ENCODE results near the gene ROGDI. TPM values are rescaled to one million over a fixed set of nuclear protein-coding genes. Genes with fewer than 3 reads are reported as not detected.
A peak's percentile ranks its signal among the peaks of the same experiment; 100 is the strongest.

Gene ROGDI
- total RNA-seq, 3 donors from 2014 or later (not counting 1 experiment from before 2014, with no cell fraction given), result 6.6 to 15.5 (median 7.5) TPM

DNA sequence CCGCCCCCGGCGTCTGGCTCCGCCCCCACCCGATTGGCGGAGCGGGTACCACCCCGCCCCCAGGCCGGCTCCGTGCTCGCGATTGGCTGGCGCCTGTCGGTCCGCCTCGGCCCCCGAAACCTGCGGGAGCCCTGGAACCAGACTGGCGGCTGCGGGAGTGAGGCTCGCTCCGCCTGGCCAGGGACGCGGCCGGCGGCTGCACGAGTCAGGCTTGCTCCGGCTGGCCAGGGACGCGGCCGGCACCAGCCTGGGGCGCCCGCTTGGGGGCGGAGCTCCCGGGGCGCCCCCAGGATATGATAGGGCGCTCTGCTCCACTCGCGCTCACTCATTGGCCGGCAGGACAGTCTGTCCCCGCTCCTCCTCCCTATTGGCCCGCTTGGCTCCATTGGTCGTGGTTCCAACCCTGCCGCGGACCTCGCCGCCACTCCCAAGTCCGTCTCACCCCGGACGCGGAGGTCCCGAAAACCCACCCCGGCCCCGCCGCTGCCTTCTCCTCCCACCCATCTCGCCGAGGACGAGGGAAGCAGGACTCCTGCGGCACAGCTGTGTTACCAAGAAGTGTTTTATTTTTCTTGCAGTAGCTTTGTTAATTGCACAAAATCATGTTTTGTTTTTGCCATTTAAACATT, 340 bp upstream of the ROGDI start:
- peaks cover 5% of the 10 kb centered on the region for H3K36me3 Mint-ChIP-seq
- peak overlapping the region; percentile 82 for H3K4me3 Mint-ChIP-seq
- TF ChIP-seq, protein P1, sequence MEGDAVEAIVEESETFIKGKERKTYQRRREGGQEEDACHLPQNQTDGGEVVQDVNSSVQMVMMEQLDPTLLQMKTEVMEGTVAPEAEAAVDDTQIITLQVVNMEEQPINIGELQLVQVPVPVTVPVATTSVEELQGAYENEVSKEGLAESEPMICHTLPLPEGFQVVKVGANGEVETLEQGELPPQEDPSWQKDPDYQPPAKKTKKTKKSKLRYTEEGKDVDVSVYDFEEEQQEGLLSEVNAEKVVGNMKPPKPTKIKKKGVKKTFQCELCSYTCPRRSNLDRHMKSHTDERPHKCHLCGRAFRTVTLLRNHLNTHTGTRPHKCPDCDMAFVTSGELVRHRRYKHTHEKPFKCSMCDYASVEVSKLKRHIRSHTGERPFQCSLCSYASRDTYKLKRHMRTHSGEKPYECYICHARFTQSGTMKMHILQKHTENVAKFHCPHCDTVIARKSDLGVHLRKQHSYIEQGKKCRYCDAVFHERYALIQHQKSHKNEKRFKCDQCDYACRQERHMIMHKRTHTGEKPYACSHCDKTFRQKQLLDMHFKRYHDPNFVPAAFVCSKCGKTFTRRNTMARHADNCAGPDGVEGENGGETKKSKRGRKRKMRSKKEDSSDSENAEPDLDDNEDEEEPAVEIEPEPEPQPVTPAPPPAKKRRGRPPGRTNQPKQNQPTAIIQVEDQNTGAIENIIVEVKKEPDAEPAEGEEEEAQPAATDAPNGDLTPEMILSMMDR (IDR thresholded peaks at IDR 0.05), result no peak
- Histone ChIP-seq H3K36me3 (ENCODE audit: control insufficient read depth, insufficient read depth, low read length) (peaks cover 11% of the 10 kb centered on the region), H3K4me1 (ENCODE audit: control insufficient read depth, insufficient read depth, low read length) (peaks cover 27% of the 10 kb centered on the region), H3K9me3 (ENCODE audit: control insufficient read depth, insufficient read depth, low read length) (no peaks in the 10 kb centered on the region), H3K27me3 (ENCODE audit: control insufficient read depth, insufficient read depth, low read length) (no peaks in the 10 kb centered on the region), H3K27ac (ENCODE audit: low read length) (peak overlapping the region; percentile 58), H3K4me3 (ENCODE audit: low read length) (peak overlapping the region; percentile 35)
- H3K27me3 Mint-ChIP-seq (ENCODE audit: low read depth in 2 of 2), result no peaks in the 10 kb centered on the region
- ATAC-seq (peak; percentile 93 to 97 (median 94)), DNase-seq (peak; percentile 91)
- under 1% methylated on average over 59 of the region's 59 CpGs for WGBS (ENCODE audit: insufficient coverage)
- peaks cover 0 to 10% of the 10 kb centered on the region in 2 donors for H3K4me1 Mint-ChIP-seq
- H3K9me3 Mint-ChIP-seq, result no peaks in the 10 kb centered on the region
- H3K27ac Mint-ChIP-seq, result peak overlapping the region; percentile 51 to 82
- intact Hi-C loops (cut with micrococcal nuclease), result loop anchor here (2.0 kb wide), 2 partner anchors 46 to 68 kb away; partner anchors contain the start of genes ANKS3 and DNAAF8

- peak overlapping the region; percentile 35 for H3K4me3 ChIP-seq (ENCODE audit: low read length)
- H3K36me3 ChIP-seq (ENCODE audit: control insufficient read depth, insufficient read depth, low read length), result peaks cover 3% of the 10 kb centered on the region
- 62% methylated on average over 23 of the region's 29 CpGs for WGBS (ENCODE audit: insufficient coverage)
- H3K9me3 ChIP-seq (ENCODE audit: control insufficient read depth, insufficient read depth, low read length), result no peaks in the 10 kb centered on the region
- peak overlapping the region; percentile 90 for H3K4me3 Mint-ChIP-seq
- no peaks in the 10 kb centered on the region for H3K27me3 ChIP-seq (ENCODE audit: control insufficient read depth, insufficient read depth, low read length)
- H3K9me3 Mint-ChIP-seq, result no peaks in the 10 kb centered on the region
- intact Hi-C loops (cut with micrococcal nuclease), result no loop called here
- H3K27ac Mint-ChIP-seq, result peak overlapping the region; percentile 66 to 82
- H3K36me3 Mint-ChIP-seq, result no peaks in the 10 kb centered on the region
- peaks cover 27% of the 10 kb centered on the region for H3K4me1 ChIP-seq (ENCODE audit: control insufficient read depth, insufficient read depth, low read length)
- TF ChIP-seq, protein P1 (IDR thresholded peaks at IDR 0.05), result no peak
- H3K27ac ChIP-seq (ENCODE audit: low read length), result peak overlapping the region; percentile 85
- DNase-seq (no peak), ATAC-seq (no peak)
- peaks cover 0 to 10% of the 10 kb centered on the region in 2 donors for H3K4me1 Mint-ChIP-seq
- no peaks in the 10 kb centered on the region for H3K27me3 Mint-ChIP-seq (ENCODE audit: low read depth in 2 of 2)
Measured at GRCh38 chr16:4801051-4801961, 1.1 kb downstream of the ROGDI start.

- 55% methylated on average over 17 of the region's 17 CpGs for WGBS (ENCODE audit: insufficient coverage)
- H3K9me3 ChIP-seq (ENCODE audit: control insufficient read depth, insufficient read depth, low read length), result no peaks in the 10 kb centered on the region
- peaks cover 3% of the 10 kb centered on the region for H3K36me3 ChIP-seq (ENCODE audit: control insufficient read depth, insufficient read depth, low read length)
- peak overlapping the region; percentile 62 for H3K4me3 Mint-ChIP-seq
- DNase-seq, result no peak
- TF ChIP-seq, protein P1 (IDR thresholded peaks at IDR 0.05), result no peak
- H3K27me3 Mint-ChIP-seq (ENCODE audit: low read depth in 2 of 2), result no peaks in the 10 kb centered on the region
- no peaks in the 10 kb centered on the region for H3K27me3 ChIP-seq (ENCODE audit: control insufficient read depth, insufficient read depth, low read length)
- H3K27ac ChIP-seq (ENCODE audit: low read length), result no peak overlapping the region
- no peak overlapping the region for H3K27ac Mint-ChIP-seq
- peaks cover 0 to 10% of the 10 kb centered on the region in 2 donors for H3K4me1 Mint-ChIP-seq
- intact Hi-C loops (cut with micrococcal nuclease), result no loop called here
- H3K36me3 Mint-ChIP-seq, result no peaks in the 10 kb centered on the region
- no peaks in the 10 kb centered on the region for H3K9me3 Mint-ChIP-seq
- no peak for ATAC-seq
- H3K4me1 ChIP-seq (ENCODE audit: control insufficient read depth, insufficient read depth, low read length), result peaks cover 27% of the 10 kb centered on the region
- H3K4me3 ChIP-seq (ENCODE audit: low read length), result no peak overlapping the region
Measured at GRCh38 chr16:4800290-4801041, 2.0 kb downstream of the ROGDI start.
